Endothelial cell (in vitro differentiated cells): ENCODE measurements around the gene TEX2. TPM values are rescaled to one million over a fixed set of nuclear protein-coding genes. Genes with fewer than 3 reads are reported as not detected.

Source experiments
- DNase-seq: peaks from one replicate; pipeline ENCODE4 v3.0.0; 2021; ENCODE audit warnings: low spot score
- H3K27ac Mint-ChIP-seq: one replicate; pipeline ENCODE4 v1.8.0; 2021; ENCODE audit warnings: mixed read lengths, inconsistent platforms; ENCODE audit not compliant: unreplicated experiment
- H3K27me3 Mint-ChIP-seq: one replicate; pipeline ENCODE4 v1.8.0; 2021; ENCODE audit warnings: mild to moderate bottlenecking, moderate library complexity, mixed read lengths, inconsistent platforms; ENCODE audit not compliant: unreplicated experiment
- H3K36me3 Mint-ChIP-seq: one replicate; pipeline ENCODE4 v1.8.0; 2021; ENCODE audit warnings: mild to moderate bottlenecking, low read depth, mixed read lengths, inconsistent platforms; ENCODE audit not compliant: unreplicated experiment
- H3K4me1 Mint-ChIP-seq: one replicate; pipeline ENCODE4 v1.8.0; 2021; ENCODE audit warnings: mild to moderate bottlenecking, mixed read lengths, inconsistent platforms; ENCODE audit not compliant: unreplicated experiment
- H3K4me3 Mint-ChIP-seq: one replicate; pipeline ENCODE4 v1.8.0; 2021; ENCODE audit warnings: mild to moderate bottlenecking, mixed read lengths, inconsistent platforms; ENCODE audit not compliant: unreplicated experiment
- H3K9me3 Mint-ChIP-seq: one replicate; pipeline ENCODE4 v1.8.0; 2021; ENCODE audit warnings: mixed read lengths, inconsistent platforms; ENCODE audit not compliant: unreplicated experiment
- CTCF ChIP-seq: fragments of 200-600 bp; sonication (generic); IDR thresholded peaks from one replicate; pipeline ENCODE4 v1.5.0; 2021; ENCODE audit warnings: antibody characterized with exemption; ENCODE audit not compliant: unreplicated experiment
- total RNA-seq: library from RNA; stranded (reverse); fragmentation: NEBNext Ultra II Directional; extraction: Animal tissue kit (Norgen Biotek cat#: 25700); gene quantifications from one replicate; pipeline ENCODE4 v1.2.1, GENCODE V29; 2021; ENCODE audit not compliant: unreplicated experiment

TEX2 gene
- total RNA-seq, 1 donor from 2014 or later: 16.3 TPM

- no peak for TF ChIP-seq CTCF
- no peaks in the 10 kb centered on the region for H3K36me3 Mint-ChIP-seq
- H3K9me3 Mint-ChIP-seq: no peaks in the 10 kb centered on the region
- H3K4me3 Mint-ChIP-seq: no peak overlapping the region
- H3K4me1 Mint-ChIP-seq: peaks cover 8% of the 10 kb centered on the region
- H3K27me3 Mint-ChIP-seq: peaks cover 3% of the 10 kb centered on the region
- peak overlapping the region; percentile 32 for H3K27ac Mint-ChIP-seq
- DNase-seq: no peak
These were observed 26.7 kb upstream of the TEX2 start for GRCh38 chr17:64289741-64290141.

- no peak for TF ChIP-seq CTCF
- Mint-ChIP-seq H3K9me3 (no peaks in the 10 kb centered on the region), H3K27ac (no peak overlapping the region), H3K36me3 (no peaks in the 10 kb centered on the region), H3K4me3 (no peak overlapping the region), H3K4me1 (peaks cover 10% of the 10 kb centered on the region), H3K27me3 (peaks cover 2% of the 10 kb centered on the region)
- no peak for DNase-seq
These were observed 19.7 kb upstream of the TEX2 start for GRCh38 chr17:64282753-64283080.

GRCh38 chr17:64281962-64282752 is 19.1 kb upstream of the TEX2 start:
- peak; percentile 67 for DNase-seq
- Mint-ChIP-seq H3K4me1 (peaks cover 10% of the 10 kb centered on the region), H3K36me3 (no peaks in the 10 kb centered on the region), H3K9me3 (no peaks in the 10 kb centered on the region), H3K4me3 (no peak overlapping the region), H3K27me3 (peaks cover 2% of the 10 kb centered on the region), H3K27ac (no peak overlapping the region)
- peak; percentile 81 for TF ChIP-seq CTCF

GRCh38 chr17:64278614-64279013 is 15.6 kb upstream of the TEX2 start:
- H3K36me3 Mint-ChIP-seq: no peaks in the 10 kb centered on the region
- peak; percentile 25 for DNase-seq
- no peaks in the 10 kb centered on the region for H3K9me3 Mint-ChIP-seq
- TF ChIP-seq CTCF: no peak
- peaks cover 10% of the 10 kb centered on the region for H3K4me1 Mint-ChIP-seq
- H3K27ac Mint-ChIP-seq: peak overlapping the region; percentile 45
- H3K27me3 Mint-ChIP-seq: no peaks in the 10 kb centered on the region
- H3K4me3 Mint-ChIP-seq: no peak overlapping the region

- H3K4me1 Mint-ChIP-seq: peaks cover 10% of the 10 kb centered on the region
- no peaks in the 10 kb centered on the region for H3K27me3 Mint-ChIP-seq
- DNase-seq: no peak
- TF ChIP-seq CTCF: no peak
- H3K27ac Mint-ChIP-seq: peak overlapping the region; percentile 45
- no peaks in the 10 kb centered on the region for H3K36me3 Mint-ChIP-seq
- H3K4me3 Mint-ChIP-seq: no peak overlapping the region
- no peaks in the 10 kb centered on the region for H3K9me3 Mint-ChIP-seq
These were observed 14.9 kb upstream of the TEX2 start for GRCh38 chr17:64277831-64278562.
